H1 (cell line): ENCODE data around the gene SERINC5. TPM values are rescaled to one million over a fixed set of nuclear protein-coding genes. Genes with fewer than 3 reads are reported as not detected.

Source experiments
- CTCF ChIA-PET: fragments of 300-600 bp; sonication (Branson Sonifier 250); formaldehyde crosslinking; loops from one replicate; lab custom pipeline; 2021; ENCODE audit not compliant: partially characterized antibody; lab: Charles Lee
- POLR2A ChIA-PET: fragments of 300-600 bp; sonication (Branson Sonifier 250); formaldehyde crosslinking; loops from one replicate; lab custom pipeline; 2021; ENCODE audit warnings: inconsistent platforms; ENCODE audit not compliant: partially characterized antibody; lab: Charles Lee
- DNase-seq, 2 experiments: peaks; one replicate each; pipeline versions ENCODE4 v3.0.0 to v3.0.0-alpha.2; 2010 to 2022; ENCODE audit warnings: low spot score in 2 of 2, low read depth in 1 of 2, mixed read lengths in 1 of 2
- FAIRE-seq: peaks from 2 replicates; lab custom pipeline; 2011; peaks lifted over from hg19 to GRCh38; lab: Jason Lieb, UNC
- H2AFZ ChIP-seq: 2 replicates; pipeline ENCODE4 v1.8.1; 2012; ENCODE audit warnings: low read length, inconsistent platforms
- H2AK5ac ChIP-seq: 2 replicates; pipeline ENCODE4 v1.6.1; 2013; ENCODE audit warnings: low read depth, low read length
- H2BK120ac ChIP-seq: replicated peaks from 2 replicates; pipeline ENCODE3; 2013; ENCODE audit warnings: low read depth, low read length, inconsistent platforms
- H2BK12ac ChIP-seq: 2 replicates; pipeline ENCODE4 v1.6.1; 2013; ENCODE audit warnings: low read depth, low read length
- H2BK15ac ChIP-seq: 2 replicates; pipeline ENCODE4 v1.6.1; 2013; ENCODE audit warnings: low read length
- H2BK20ac ChIP-seq: 2 replicates; pipeline ENCODE4 v1.6.1; 2013; ENCODE audit warnings: low read length
- H2BK5ac ChIP-seq: 2 replicates; pipeline ENCODE4 v1.6.1; 2013; ENCODE audit warnings: low read depth, low read length
- H3K14ac ChIP-seq: 2 replicates; pipeline ENCODE4 v1.6.1; 2013; ENCODE audit warnings: inconsistent platforms; ENCODE audit not compliant: insufficient read length
- H3K18ac ChIP-seq: 2 replicates; pipeline ENCODE4 v1.6.1; 2013; ENCODE audit warnings: low read length; ENCODE audit errors: extremely low read depth
- H3K23ac ChIP-seq: 2 replicates; pipeline ENCODE4 v1.6.1; 2013; ENCODE audit warnings: inconsistent platforms; ENCODE audit not compliant: insufficient read length
- H3K23me2 ChIP-seq: 2 replicates; pipeline ENCODE4 v1.6.1; 2013; ENCODE audit warnings: low read depth, low read length
- H3K27ac ChIP-seq: 2 replicates; pipeline ENCODE4 v1.6.1; 2011; ENCODE audit warnings: low read depth, low read length, inconsistent platforms
- H3K27me3 ChIP-seq, 4 experiments: replicated peaks in 1 of 4; 1 replicate in 1 of 4; 2 replicates in 3 of 4; pipeline versions ENCODE4 v1.6.1 to v1.8.1; 2011 to 2013; ENCODE audit warnings: low read length in 3 of 4, mild to moderate bottlenecking in 3 of 4, inconsistent platforms in 2 of 4, mixed read lengths in 2 of 4, moderate library complexity in 1 of 4; ENCODE audit not compliant: control insufficient read depth in 3 of 4, insufficient read depth in 3 of 4; ENCODE audit errors: extremely low read depth in 1 of 4
- H3K36me3 ChIP-seq, 4 experiments: 2 replicates each; pipeline versions ENCODE4 v1.6.1 to v1.8.1; 2011 to 2013; ENCODE audit warnings: mild to moderate bottlenecking in 4 of 4, low read length in 3 of 4, moderate library complexity in 2 of 4, control low read depth in 1 of 4, inconsistent platforms in 1 of 4; ENCODE audit not compliant: insufficient read depth in 4 of 4, control insufficient read depth in 2 of 4
- H3K4ac ChIP-seq: replicated peaks from 2 replicates; pipeline ENCODE3; 2013; ENCODE audit warnings: low read length, low read depth, mixed read lengths, inconsistent platforms; ENCODE audit not compliant: insufficient read length
- H3K4me1 ChIP-seq, 4 experiments: replicated peaks in 1 of 4; 1 replicate in 1 of 4; 2 replicates in 3 of 4; pipeline versions ENCODE4 v1.6.1 to v1.8.1; 2011 to 2013; ENCODE audit warnings: low read length in 3 of 4, inconsistent platforms in 2 of 4, mixed read lengths in 1 of 4; ENCODE audit not compliant: insufficient read depth in 4 of 4, control insufficient read depth in 3 of 4
- H3K4me2 ChIP-seq, 2 experiments: 2 replicates each; pipeline versions ENCODE4 v1.6.1 to v1.8.1; 2011 to 2013; ENCODE audit warnings: low read depth in 2 of 2, low read length in 2 of 2, control low read depth in 1 of 2, inconsistent platforms in 1 of 2, mild to moderate bottlenecking in 1 of 2; ENCODE audit not compliant: insufficient read depth in 1 of 2
- H3K4me3 ChIP-seq, 4 experiments: fragments of 200-600, 300-600 bp in 1 of 4; sonication (generic), shearing (Covaris generic), sonication (Bioruptor Twin) in 1 of 4; 2 replicates each; pipeline versions ENCODE4 v1.5.1 to v1.8.1; 2011 to 2016; ENCODE audit warnings: low read length in 4 of 4, low read depth in 3 of 4, control low read depth in 2 of 4, inconsistent platforms in 2 of 4, mild to moderate bottlenecking in 2 of 4, mixed read lengths in 1 of 4, moderate library complexity in 1 of 4; ENCODE audit not compliant: insufficient read depth in 2 of 4; ENCODE audit errors: extremely low read depth in 1 of 4
- H3K56ac ChIP-seq: replicated peaks from 2 replicates; pipeline ENCODE3; 2013; ENCODE audit warnings: low read depth, mild to moderate bottlenecking, mixed read lengths, low read length, inconsistent platforms; ENCODE audit not compliant: insufficient read length
- H3K79me1 ChIP-seq: 2 replicates; pipeline ENCODE4 v1.6.1; 2013; ENCODE audit warnings: low read depth, low read length, control low read depth
- H3K79me2 ChIP-seq, 2 experiments: 2 replicates each; pipeline versions ENCODE4 v1.6.1 to v1.8.1; 2012 to 2013; ENCODE audit warnings: low read length in 2 of 2, mild to moderate bottlenecking in 2 of 2, inconsistent platforms in 1 of 2; ENCODE audit not compliant: insufficient read depth in 2 of 2, control insufficient read depth in 1 of 2
- H3K9ac ChIP-seq, 4 experiments: replicated peaks in 1 of 4; 1 replicate in 1 of 4; 2 replicates in 3 of 4; pipeline versions ENCODE4 v1.6.1 to v1.8.1; 2011 to 2013; ENCODE audit warnings: low read depth in 3 of 4, low read length in 3 of 4, control low read depth in 2 of 4, mild to moderate bottlenecking in 2 of 4, moderate library complexity in 2 of 4, inconsistent platforms in 1 of 4; ENCODE audit errors: extremely low read depth in 1 of 4
- H3K9me3 ChIP-seq, 2 experiments: 2 replicates each; pipeline versions ENCODE4 v1.6.1 to v1.8.1; 2012 to 2013; ENCODE audit warnings: mild to moderate bottlenecking in 2 of 2, moderate library complexity in 2 of 2, control low read depth in 1 of 2, inconsistent platforms in 1 of 2, low read depth in 1 of 2, low read length in 1 of 2, mixed read lengths in 1 of 2; ENCODE audit not compliant: insufficient read depth in 2 of 2
- H4K20me1 ChIP-seq, 2 experiments: replicated peaks in 1 of 2; 2 replicates each; pipeline versions ENCODE3 to v1.8.1; 2011 to 2013; ENCODE audit warnings: inconsistent platforms in 2 of 2, low read length in 2 of 2, mild to moderate bottlenecking in 1 of 2; ENCODE audit not compliant: insufficient read depth in 2 of 2, control insufficient read depth in 1 of 2
- H4K5ac ChIP-seq: 2 replicates; pipeline ENCODE4 v1.6.1; 2013; ENCODE audit warnings: low read length, low read depth, mixed read lengths, inconsistent platforms; ENCODE audit not compliant: insufficient read length
- H4K8ac ChIP-seq: 2 replicates; pipeline ENCODE4 v1.8.0; 2013; ENCODE audit warnings: mild to moderate bottlenecking, moderate library complexity, low read length, inconsistent platforms; ENCODE audit not compliant: insufficient read depth; ENCODE audit errors: extremely low read depth
- H4K91ac ChIP-seq: replicated peaks from 2 replicates; pipeline ENCODE3; 2013; ENCODE audit warnings: low read length, mixed read lengths, inconsistent platforms; ENCODE audit not compliant: insufficient read length
- ATF3 ChIP-seq: IDR thresholded peaks from 2 replicates; pipeline ENCODE4 v1.6.1; 2011; ENCODE audit warnings: low read depth, mild to moderate bottlenecking, low read length; ENCODE audit not compliant: insufficient read depth
- BRCA1 ChIP-seq: IDR thresholded peaks from 2 replicates; pipeline ENCODE4 v1.6.1; 2012; ENCODE audit warnings: low read depth, low read length, improper control_type of control experiment
- CTBP2 ChIP-seq: IDR thresholded peaks from 2 replicates; pipeline ENCODE4 v1.7.0; 2011; ENCODE audit warnings: borderline replicate concordance, mild to moderate bottlenecking, moderate library complexity, mixed read lengths, low read length; ENCODE audit not compliant: insufficient read depth, insufficient read length
- GTF2F1 ChIP-seq: IDR thresholded peaks from 2 replicates; pipeline ENCODE4 v1.6.1; 2012; ENCODE audit warnings: low read depth, low read length, improper control_type of control experiment, borderline replicate concordance
- KDM5A ChIP-seq: fragments of 200-600 bp; IDR thresholded peaks from 2 replicates; pipeline ENCODE4 v1.7.1; 2012; ENCODE audit warnings: mild to moderate bottlenecking, low read length, inconsistent platforms, mixed read lengths
- MAX ChIP-seq: IDR thresholded peaks from 2 replicates; pipeline ENCODE4 v1.6.1; 2012; ENCODE audit warnings: inconsistent platforms
- RNF2 ChIP-seq: fragments of 200-900, 300-1000 bp; sonication (generic); IDR thresholded peaks from 2 replicates; pipeline ENCODE4 v1.7.1; 2016; ENCODE audit warnings: borderline replicate concordance, low read depth, mild to moderate bottlenecking, antibody characterized with exemption, low read length; ENCODE audit not compliant: poor library complexity, severe bottlenecking; ENCODE audit errors: missing control alignments
- SP4 ChIP-seq: IDR thresholded peaks from 2 replicates; pipeline ENCODE4 v1.6.1; 2012; ENCODE audit warnings: low read length, inconsistent platforms
- TBP ChIP-seq: IDR thresholded peaks from 2 replicates; pipeline ENCODE4 v1.6.1; 2011; ENCODE audit warnings: low read depth, low read length, improper control_type of control experiment
- TEAD4 ChIP-seq: IDR thresholded peaks from 2 replicates; pipeline ENCODE4 v1.6.1; 2012; ENCODE audit warnings: low read depth, low read length, inconsistent platforms, mixed read lengths
- WGBS, 2 experiments: shearing (Covaris generic) in 1 of 2; methylation state at CpG; one replicate each; pipeline versions ENCODE4 v1.1.6 to v1.1.7; 2013 to 2015; ENCODE audit warnings: low lambda C conversion rate in 2 of 2, mixed read lengths in 2 of 2, inconsistent platforms in 1 of 2, low coverage in 1 of 2, missing lambda C conversion rate in 1 of 2; ENCODE audit not compliant: insufficient replicate concordance in 2 of 2, insufficient coverage in 1 of 2, insufficient read length in 1 of 2; ENCODE audit errors: extremely low coverage in 1 of 2, missing lambda C conversion rate in 1 of 2; 5-methylcytosine and 5-hydroxymethylcytosine counted together
- polyA plus RNA-seq, 7 experiments: library from polyadenylated mRNA; depleted of rRNA in 3 of 7; stranded (reverse) in 5 of 7; unstranded in 2 of 7; fragments of >200 nt in 5 of 7; fragments of 200-250 nt in 2 of 7; gene quantifications; 1 replicate in 5 of 7; 2 replicates in 1 of 7; 4 replicates in 1 of 7; pipeline versions ENCODE4 v1.2.1 to v1.2.3, GENCODE V29; 2011 to 2013; ENCODE audit warnings: missing spikeins in 2 of 7, mixed read lengths in 2 of 7
- total RNA-seq: library from RNA; stranded (reverse); fragmentation: NEBNext Ultra II Directional; extraction: Animal tissue kit (Norgen Biotek cat#: 25700); gene quantifications from 2 replicates; pipeline ENCODE4 v1.2.1, GENCODE V29; 2021

SERINC5 gene
- total and polyA plus RNA-seq, 2 of the 8 experiments (the other 6 are each of a cell fraction or from before 2014, with no cell fraction given), result 32.2 to 149 TPM

GRCh38 chr5:80238778-80239679 lies 16.8 kb downstream of the SERINC5 start:
- H3K4me1 ChIP-seq, result peaks cover 2 to 21% (median 6%) of the 10 kb centered on the region in 4 experiments; a peak in 6 of 7 replicates
- no peak overlapping the region for H2BK20ac ChIP-seq
- H4K5ac ChIP-seq, result no peak overlapping the region
- ChIA-PET CTCF (interaction anchor here (0.6 to 1.2 kb wide), 5 partner anchors 16 to 147 kb away, joined by 3 to 5 read pairs (median 3); partner anchors contain the start of gene SERINC5), POLR2A (interaction anchor here (0.6 to 1.9 kb wide), 6 partner anchors 9 to 19 kb away, joined by 3 to 8 read pairs (median 4); partner anchors contain the start of gene SERINC5)
- peak overlapping the region; percentile 75; the same call in 1 of the 2 replicates for H3K18ac ChIP-seq
- no peak overlapping the region for H3K4me2 ChIP-seq
- peaks cover 8 to 15% of the 10 kb centered on the region in 2 experiments for H3K9me3 ChIP-seq
- H3K9ac ChIP-seq, result no peak overlapping the region
- no peak overlapping the region for H3K4me3 ChIP-seq
- H2BK120ac ChIP-seq, result no peak overlapping the region
- no peak overlapping the region for H4K91ac ChIP-seq
- H2BK5ac ChIP-seq, result no peak overlapping the region
- no peak overlapping the region for H2BK15ac ChIP-seq
- WGBS, 2 experiments, result 88% methylated on average over 8 of the region's 8 CpGs; no CpG with 5 or more reads in 1 of the 2 experiments
- no peak for DNase-seq
- no peak overlapping the region for H2AFZ ChIP-seq
- no peak overlapping the region for H4K8ac ChIP-seq
- H3K23me2 ChIP-seq, result no peaks in the 10 kb centered on the region
- no peaks in the 10 kb centered on the region for H3K27me3 ChIP-seq
- no peak for FAIRE-seq
- no peak overlapping the region for H3K23ac ChIP-seq
- H4K20me1 ChIP-seq, result peaks cover 2 to 8% of the 10 kb centered on the region in 2 experiments
- H2AK5ac ChIP-seq, result no peak overlapping the region
- H3K14ac ChIP-seq, result no peak overlapping the region
- no peak overlapping the region for H3K27ac ChIP-seq
- H3K79me2 ChIP-seq, result peaks cover 29 to 96% of the 10 kb centered on the region in 2 experiments
- no peak overlapping the region for H3K4ac ChIP-seq
- peak overlapping the region; percentile 28 for H3K56ac ChIP-seq
- H3K36me3 ChIP-seq, result peaks cover 0 to 22% (median 8%) of the 10 kb centered on the region in 4 experiments; a peak in 3 of 8 replicates
- H3K79me1 ChIP-seq, result peaks cover 2% of the 10 kb centered on the region; the same call in 1 of the 2 replicates
- no peak overlapping the region for H2BK12ac ChIP-seq
- no peak for TF ChIP-seq TEAD4
- no peak for TF ChIP-seq KDM5A
- no peak for TF ChIP-seq CTBP2
- TF ChIP-seq ATF3, result no peak
- TF ChIP-seq RNF2, result no peak
- TF ChIP-seq BRCA1, result no peak
- no peak for TF ChIP-seq GTF2F1
- TF ChIP-seq MAX, result no peak
- no peak for TF ChIP-seq SP4
- TF ChIP-seq TBP, result no peak
